GM19328 (cell line): ENCODE results near the gene NCAPG2.

Experiments
- ATAC-seq: cut with Tn5 transposase; IDR thresholded peaks from one replicate; pipeline ENCODE4 v1.9.1; 2021; ENCODE audit warnings: mild to moderate bottlenecking, moderate library complexity; ENCODE audit not compliant: unreplicated experiment

Gene NCAPG2

GRCh38 chr7:158733775-158734494 lies 29.3 kb upstream of the NCAPG2 start:
- ATAC-seq = no peak

GRCh38 chr7:158733220-158733519 lies 28.6 kb upstream of the NCAPG2 start:
- no peak for ATAC-seq

DNA sequence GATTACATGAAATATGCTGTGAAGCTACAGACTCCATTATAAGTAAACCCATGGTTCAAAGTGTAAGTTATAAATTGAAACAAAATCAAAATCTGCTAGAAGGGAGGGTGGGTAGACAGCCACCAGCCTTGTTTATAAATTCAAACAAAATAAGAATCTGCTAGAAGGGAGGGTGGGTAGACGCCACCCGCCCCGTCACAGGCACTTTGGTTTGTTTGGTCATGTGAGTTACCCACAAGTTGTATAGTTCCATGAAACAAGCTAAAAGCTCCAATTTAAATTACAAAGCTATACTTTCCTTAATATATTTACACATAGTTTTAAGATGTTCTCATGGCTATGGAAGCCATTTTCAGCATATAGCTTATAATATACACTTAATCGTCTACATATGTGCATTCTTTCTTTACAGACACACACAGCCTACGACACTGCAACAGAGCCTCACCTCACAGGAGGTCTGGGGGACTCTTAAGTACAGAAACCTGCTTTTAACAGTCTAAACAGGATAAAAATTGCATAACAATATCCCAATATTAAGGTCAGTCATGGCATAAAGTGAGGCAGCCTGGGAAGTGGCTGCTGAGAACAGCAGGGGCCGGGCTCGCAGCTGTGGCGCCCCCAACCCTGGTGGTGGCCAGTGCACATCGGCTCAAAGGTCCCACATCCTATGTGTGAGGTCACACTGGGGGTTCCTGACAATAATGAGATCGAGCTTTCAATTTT lies 28.1 kb upstream of the NCAPG2 start:
- ATAC-seq = no peak

DNA sequence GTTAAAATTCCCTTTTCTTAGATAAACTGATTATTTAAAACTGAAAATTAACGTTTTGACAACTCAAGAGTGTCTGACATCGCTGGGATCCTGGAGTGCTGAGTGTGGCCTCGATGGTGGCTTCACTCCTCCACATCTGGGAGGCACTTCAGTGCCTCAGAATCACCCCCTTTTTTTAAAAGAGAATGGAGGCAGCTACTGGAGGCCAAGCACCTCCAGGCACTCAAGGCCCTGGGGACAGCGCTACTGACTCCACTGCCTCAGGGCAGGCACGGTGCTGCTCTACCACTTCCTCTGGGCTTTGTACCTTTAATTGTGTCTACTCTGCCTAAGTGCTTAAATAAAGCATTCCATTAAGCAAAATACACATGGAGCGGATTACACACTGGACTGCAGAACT lies 27.2 kb upstream of the NCAPG2 start:
- ATAC-seq = no peak

- no peak for ATAC-seq
Measured at GRCh38 chr7:158730383-158731346, 26.1 kb upstream of the NCAPG2 start.

GRCh38 chr7:158729646-158730382 lies 25.2 kb upstream of the NCAPG2 start:
- no peak for ATAC-seq

GRCh38 chr7:158728911-158729645 lies 24.5 kb upstream of the NCAPG2 start:
- ATAC-seq = no peak

- ATAC-seq = no peak
Measured at GRCh38 chr7:158727690-158728089, 23.1 kb upstream of the NCAPG2 start.

GRCh38 chr7:158726277-158726807 lies 21.7 kb upstream of the NCAPG2 start:
- ATAC-seq = no peak

- ATAC-seq = no peak
Measured at GRCh38 chr7:158725506-158725800, 20.8 kb upstream of the NCAPG2 start.

GRCh38 chr7:158724658-158725505 lies 20.3 kb upstream of the NCAPG2 start:
- no peak for ATAC-seq

- ATAC-seq = no peak
Measured at GRCh38 chr7:158723714-158724385, 19.2 kb upstream of the NCAPG2 start.

DNA sequence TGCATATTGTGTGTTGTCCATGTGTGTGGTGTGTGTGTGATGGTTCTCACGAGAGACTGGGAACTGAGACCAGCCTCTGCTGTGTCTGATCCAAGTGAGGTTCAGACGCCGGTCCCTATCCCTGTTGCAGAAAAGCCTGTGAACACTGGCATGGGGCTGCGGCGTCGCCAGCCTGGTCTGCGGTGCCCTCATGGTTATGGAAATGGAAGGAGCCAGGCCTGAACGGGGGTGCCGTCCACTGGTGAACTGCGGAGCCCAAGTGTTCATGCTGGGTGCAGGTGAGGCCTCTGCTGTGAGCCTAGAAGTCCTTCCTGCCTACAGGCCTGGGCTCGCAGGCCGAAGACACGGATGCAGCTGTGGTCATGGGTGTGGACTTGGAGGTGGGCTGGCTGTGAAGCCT lies 18.7 kb upstream of the NCAPG2 start:
- no peak for ATAC-seq

DNA sequence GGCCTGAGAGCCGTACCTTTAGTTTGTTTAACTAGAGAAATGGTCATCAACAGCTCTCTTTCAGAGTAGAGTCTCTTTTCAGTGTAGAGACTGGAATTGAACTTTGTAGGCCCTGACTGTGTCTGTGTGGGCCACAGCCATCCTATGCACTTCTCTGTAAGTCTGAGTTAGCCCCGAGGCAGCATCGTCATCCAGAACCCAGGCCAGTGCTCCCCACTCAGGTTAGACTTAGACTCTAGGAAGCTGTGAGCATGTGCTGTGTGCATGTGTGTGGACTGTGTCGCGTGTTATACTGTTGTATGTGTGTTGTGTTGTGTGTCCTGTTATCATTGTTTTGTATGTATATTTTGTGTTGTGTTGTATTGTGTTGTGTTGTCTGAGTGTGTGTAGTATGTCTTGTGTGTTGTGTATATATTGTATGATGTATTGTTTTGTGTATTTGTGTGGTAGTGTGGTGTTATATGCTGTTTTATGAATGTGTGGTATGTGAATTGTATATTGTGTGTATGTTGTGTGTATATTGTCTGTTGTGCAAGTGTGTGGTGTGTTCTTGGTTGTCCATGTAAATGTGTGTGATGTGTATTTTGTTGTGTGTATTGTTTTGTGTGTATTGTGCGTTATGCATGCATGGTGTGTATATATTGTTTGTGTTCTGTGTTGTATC lies 18.1 kb upstream of the NCAPG2 start:
- ATAC-seq = no peak

DNA sequence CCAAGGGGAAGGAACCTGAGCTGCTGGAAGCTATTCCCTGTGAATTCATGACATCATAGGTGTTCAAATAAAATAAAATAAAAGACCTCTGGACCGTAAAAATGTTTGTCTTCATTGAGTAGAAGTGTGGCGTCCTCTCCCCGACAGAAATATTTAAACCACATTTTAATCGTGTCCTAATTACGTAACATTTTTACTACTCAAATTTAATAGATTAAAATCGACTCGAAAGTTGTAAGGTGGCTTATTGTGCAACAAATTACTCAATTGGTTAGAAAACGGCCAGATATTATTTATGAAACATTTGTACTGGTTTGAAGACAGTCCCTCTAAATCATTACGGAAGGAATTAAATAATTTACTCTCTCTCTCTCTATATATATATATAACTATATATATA lies 15.5 kb upstream of the NCAPG2 start:
- no peak for ATAC-seq

- ATAC-seq = no peak
Measured at GRCh38 chr7:158716802-158717201, 12.2 kb upstream of the NCAPG2 start.

- no peak for ATAC-seq
Measured at GRCh38 chr7:158710651-158711102, 6.1 kb upstream of the NCAPG2 start.

DNA sequence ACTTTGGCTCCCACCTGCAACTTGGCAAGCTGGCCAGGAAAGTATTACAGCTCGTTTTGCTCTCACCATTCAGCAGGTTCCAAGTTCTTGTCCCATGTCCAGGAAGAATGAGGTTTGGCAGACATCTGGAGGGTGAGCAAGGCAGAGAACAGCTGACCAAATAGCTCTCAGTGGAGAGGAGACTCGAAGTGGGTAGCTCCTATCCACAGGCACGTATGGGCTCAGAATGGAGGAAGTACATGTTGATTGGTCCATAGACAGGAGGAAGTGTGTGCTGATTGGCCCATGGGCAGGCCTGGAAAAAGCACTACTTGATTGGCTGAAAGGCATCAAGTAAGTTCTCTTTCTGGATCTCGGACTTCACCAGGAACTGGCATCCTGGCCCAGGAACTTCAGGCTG lies 3.0 kb upstream of the NCAPG2 start:
- ATAC-seq = no peak
